ENCODE measurements around the gene OSBP2.

Gene OSBP2

DNA sequence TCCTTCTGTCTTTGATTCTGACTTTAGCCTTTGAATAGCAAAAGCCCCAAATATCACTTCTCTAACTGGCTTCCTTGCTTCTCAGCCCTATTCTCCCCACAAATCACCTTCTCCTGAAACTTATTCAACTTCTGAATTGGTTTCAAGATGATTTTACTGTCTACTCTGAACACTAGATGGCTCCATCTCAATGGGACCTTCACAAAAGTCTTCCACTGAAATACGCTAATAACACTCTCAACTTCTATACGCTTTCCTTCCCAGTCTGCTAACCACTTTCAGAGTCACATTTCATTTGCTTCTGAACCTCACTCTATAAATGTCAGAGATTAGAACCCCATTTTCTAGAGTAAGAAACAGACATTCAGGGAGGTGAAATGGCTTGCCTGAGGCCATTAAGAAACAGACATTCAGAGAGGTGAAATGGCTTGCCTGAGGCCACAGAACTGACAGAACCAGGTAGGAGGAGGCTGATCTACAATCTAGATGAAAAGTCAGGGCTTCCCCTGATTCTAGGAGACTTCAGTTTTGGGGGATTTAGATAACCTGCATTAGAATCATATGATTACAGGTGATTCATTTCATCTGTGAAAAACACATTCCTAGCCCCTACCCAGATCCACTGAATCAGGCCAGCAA is 253.3 kb downstream of the OSBP2 start:
- no peak for DNase-seq

GRCh38 chr22:30948930-30949342 is 254.3 kb downstream of the OSBP2 start:
- DNase-seq, result no peak

DNA sequence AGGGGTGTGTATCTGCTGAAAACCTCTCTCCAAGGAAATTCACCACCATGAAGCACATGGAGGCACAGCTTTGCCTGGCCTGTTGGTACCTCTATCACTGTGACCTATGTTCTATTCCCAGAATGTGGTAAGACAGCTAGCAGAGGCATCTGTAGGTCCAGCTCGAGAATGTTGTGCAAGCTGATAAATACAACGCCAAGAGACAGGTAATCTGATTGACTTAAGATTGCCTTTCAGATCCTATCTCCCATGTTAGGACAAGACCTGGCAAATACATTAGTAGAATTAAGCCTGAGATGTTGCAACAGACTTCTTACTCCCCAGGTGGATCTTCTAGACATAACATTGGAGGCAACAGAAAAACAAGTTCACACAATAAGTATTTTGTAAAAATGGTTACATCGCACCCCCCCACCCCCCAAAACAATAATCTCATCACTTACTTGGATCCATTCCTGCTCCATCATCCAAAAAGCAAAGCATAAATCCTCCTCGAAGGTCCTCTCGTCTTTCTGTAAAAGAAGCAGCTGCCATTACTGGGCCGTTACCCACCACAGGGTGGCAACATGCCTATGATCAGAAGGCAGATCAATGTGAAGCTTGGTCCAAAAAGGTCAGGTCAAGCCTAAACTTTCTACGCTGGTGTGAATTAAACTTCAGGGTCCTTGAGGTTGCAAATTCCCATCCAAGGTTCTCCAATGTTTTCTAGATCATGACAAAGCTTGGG is 255.4 kb downstream of the OSBP2 start:
- no peak for DNase-seq

DNA sequence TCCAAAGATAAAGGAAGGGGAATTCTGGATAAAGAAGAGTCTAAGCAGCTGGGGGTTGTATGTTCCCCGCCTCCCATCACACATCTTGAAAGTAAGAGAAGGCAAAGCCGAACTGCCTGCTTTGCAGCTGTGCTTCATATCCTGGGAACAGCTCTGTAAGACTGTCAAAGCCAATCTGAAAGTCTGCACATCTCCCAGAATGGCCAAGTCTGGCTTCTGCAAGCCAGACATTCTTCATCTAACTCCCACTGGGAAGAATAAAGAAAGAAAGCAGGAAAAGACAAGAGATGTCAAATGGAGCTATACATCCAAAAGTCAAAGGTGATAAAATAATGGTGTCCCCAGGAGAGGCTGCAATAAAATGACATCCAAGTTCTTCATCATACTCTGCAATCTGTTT is 258.5 kb downstream of the OSBP2 start:
- DNase-seq, result no peak

DNA sequence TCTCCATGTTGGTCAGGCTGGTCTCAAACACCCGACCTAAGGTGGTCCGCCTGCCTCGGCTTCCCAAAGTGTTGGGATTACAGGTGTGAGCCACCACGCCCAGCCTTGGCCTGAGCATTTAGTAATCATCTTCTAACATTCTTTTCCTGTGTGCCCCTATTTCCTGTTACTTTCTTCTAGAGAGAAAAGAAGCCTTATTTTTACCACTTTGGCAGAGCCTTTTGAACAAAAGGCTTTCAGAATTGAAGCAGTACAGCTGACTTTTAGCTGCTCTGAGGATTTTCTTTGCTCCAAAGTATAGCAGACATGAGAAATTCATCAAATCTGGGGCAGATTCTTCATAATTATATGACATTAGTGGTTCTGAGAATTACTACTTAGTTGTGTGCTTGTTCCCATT is 260.5 kb downstream of the OSBP2 start:
- no peak for DNase-seq
